Activated naive CD8-positive, alpha-beta T cell treated with anti-CD3 and anti-CD28 coated beads, Interleukin-2, amount 50 U/mL, for 24 hours (primary cell): Measurements from ENCODE around the gene HSFX3.
"Not testable (repeated sequence)": the region's sequence is repeated elsewhere in the genome, so short reads cannot be mapped to it uniquely, and the experiment has no call there.

Experiments
- ATAC-seq: fragments of 150-1000 bp; cut with Tn5 transposase; one replicate; pipeline ENCODE4 v1.10.0; 2021
- DNase-seq: peaks from one replicate; pipeline ENCODE4 v3.0.0; 2021
- H3K27ac Mint-ChIP-seq: one replicate; pipeline ENCODE4 v1.8.0; 2021; ENCODE audit warnings: mild to moderate bottlenecking, mixed read lengths
- H3K27me3 Mint-ChIP-seq: one replicate; pipeline ENCODE4 v1.8.0; 2021; ENCODE audit warnings: mixed read lengths
- H3K36me3 Mint-ChIP-seq: one replicate; pipeline ENCODE4 v1.8.0; 2021; ENCODE audit warnings: low read depth, mixed read lengths
- H3K4me1 Mint-ChIP-seq: one replicate; pipeline ENCODE4 v1.8.0; 2021; ENCODE audit warnings: mixed read lengths
- H3K4me3 Mint-ChIP-seq: one replicate; pipeline ENCODE4 v1.8.0; 2021; ENCODE audit warnings: mild to moderate bottlenecking, moderate library complexity, mixed read lengths
- H3K9me3 Mint-ChIP-seq: one replicate; pipeline ENCODE4 v1.8.0; 2021; ENCODE audit warnings: mixed read lengths

The HSFX3 gene

GRCh38 chrX:149555251-149555650, 5.5 kb upstream of the HSFX3 start:
- not testable (repeated sequence) for ATAC-seq, H3K4me3 Mint-ChIP-seq, H3K9me3 Mint-ChIP-seq, H3K27ac Mint-ChIP-seq, H3K4me1 Mint-ChIP-seq, H3K27me3 Mint-ChIP-seq, DNase-seq, H3K36me3 Mint-ChIP-seq

DNA sequence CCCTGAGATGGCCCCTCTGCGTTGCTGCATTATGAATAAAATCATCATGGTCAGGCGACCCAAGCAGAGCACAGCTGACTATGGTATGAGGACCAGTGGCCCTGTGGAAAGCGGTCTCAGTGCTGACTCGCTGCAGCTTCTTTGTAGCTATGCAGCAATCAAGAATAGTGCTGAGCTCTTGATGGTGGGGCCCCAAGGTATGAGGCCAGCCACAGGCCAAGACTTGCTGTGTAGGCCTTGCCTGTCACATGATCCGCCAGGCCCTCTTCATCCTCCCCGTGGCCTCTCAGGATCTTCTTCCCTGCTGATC, 2.2 kb upstream of the HSFX3 start:
- not testable (repeated sequence) for H3K27me3 Mint-ChIP-seq, ATAC-seq, H3K27ac Mint-ChIP-seq, H3K9me3 Mint-ChIP-seq, DNase-seq, H3K4me1 Mint-ChIP-seq, H3K4me3 Mint-ChIP-seq, H3K36me3 Mint-ChIP-seq

DNA sequence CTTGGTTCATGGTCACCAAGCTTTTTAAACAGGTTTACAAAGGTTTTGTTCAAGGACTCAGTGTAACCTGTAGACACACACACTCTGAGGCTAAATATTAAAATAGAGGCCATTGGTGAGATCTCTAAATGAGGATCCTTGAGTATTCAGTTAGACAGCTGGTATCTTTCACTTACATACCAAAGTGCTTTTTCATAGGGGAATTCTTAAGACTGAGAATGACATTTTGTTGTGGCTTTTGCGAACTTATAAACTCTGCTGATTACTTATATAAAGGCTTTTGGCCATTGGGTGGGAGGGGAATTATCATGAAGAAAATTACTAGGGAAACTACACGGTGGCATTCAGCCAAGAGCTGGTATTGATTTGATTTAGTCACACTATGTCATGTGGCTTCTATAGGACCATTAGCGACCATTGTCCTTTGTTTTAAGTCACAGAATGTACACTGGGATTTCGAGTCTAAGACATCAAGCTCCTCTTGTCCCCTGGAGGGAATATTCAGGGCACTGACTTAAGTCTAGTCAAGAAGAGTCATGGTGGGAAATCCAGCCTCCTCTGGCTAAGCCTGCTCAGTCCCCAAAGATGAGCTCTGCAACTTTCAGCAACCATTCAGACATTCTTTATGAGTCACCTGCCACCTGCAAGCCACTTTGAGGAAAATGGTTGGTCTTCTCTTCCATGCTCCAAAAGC, 1.7 kb upstream of the HSFX3 start:
- not testable (repeated sequence) for H3K27ac Mint-ChIP-seq, DNase-seq, H3K27me3 Mint-ChIP-seq, H3K4me1 Mint-ChIP-seq, H3K4me3 Mint-ChIP-seq, H3K9me3 Mint-ChIP-seq, H3K36me3 Mint-ChIP-seq
- peak; percentile 63 for ATAC-seq

DNA sequence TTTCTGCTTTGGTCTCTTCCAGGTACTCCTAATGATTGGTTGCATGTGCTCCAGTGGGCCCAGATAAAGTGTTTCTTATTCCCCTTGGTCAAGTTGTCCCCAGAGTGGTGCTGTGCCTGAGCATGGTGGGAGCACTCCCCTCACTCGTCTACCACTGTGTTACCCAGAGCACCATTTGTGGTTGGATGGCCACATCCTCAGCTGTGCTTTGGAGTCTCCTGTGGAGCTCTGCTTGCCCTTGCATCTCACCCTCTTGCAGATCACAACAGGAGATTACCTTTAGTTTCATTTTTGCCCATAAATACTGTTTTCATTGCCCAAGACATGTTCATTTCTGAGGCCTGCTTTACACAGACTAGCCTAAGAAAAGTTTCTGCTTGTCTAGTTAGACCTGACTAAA, 730 bp upstream of the HSFX3 start:
- not testable (repeated sequence) for ATAC-seq, H3K9me3 Mint-ChIP-seq, H3K36me3 Mint-ChIP-seq, DNase-seq, H3K4me1 Mint-ChIP-seq, H3K4me3 Mint-ChIP-seq, H3K27ac Mint-ChIP-seq, H3K27me3 Mint-ChIP-seq

DNA sequence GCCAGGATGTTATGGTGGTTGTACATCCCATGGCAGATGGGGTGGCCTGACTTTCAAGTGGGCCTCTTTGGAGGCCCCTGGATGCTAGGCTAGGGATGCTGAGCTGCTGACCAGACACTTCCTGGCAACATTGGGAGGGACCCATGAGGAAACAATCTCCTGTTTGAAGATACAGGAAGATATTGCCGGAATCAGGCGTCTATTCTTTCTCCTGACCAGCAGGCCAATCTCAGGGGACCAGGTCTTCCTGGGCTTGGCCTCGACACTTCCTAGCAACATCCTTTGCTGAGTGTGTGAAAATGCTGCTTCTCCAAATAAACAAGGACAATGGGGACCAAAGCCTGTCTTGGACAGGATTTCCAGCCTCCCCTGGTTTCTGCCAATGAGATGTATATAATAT, 1.9 kb downstream of the HSFX3 start:
- not testable (repeated sequence) for H3K9me3 Mint-ChIP-seq, H3K27ac Mint-ChIP-seq, ATAC-seq, H3K4me1 Mint-ChIP-seq, H3K4me3 Mint-ChIP-seq, H3K36me3 Mint-ChIP-seq, H3K27me3 Mint-ChIP-seq, DNase-seq

GRCh38 chrX:149546962-149547361, 2.8 kb downstream of the HSFX3 start:
- H3K9me3 Mint-ChIP-seq, H3K27me3 Mint-ChIP-seq, H3K27ac Mint-ChIP-seq, ATAC-seq, H3K4me3 Mint-ChIP-seq, H3K36me3 Mint-ChIP-seq, DNase-seq, H3K4me1 Mint-ChIP-seq: not testable (repeated sequence)

DNA sequence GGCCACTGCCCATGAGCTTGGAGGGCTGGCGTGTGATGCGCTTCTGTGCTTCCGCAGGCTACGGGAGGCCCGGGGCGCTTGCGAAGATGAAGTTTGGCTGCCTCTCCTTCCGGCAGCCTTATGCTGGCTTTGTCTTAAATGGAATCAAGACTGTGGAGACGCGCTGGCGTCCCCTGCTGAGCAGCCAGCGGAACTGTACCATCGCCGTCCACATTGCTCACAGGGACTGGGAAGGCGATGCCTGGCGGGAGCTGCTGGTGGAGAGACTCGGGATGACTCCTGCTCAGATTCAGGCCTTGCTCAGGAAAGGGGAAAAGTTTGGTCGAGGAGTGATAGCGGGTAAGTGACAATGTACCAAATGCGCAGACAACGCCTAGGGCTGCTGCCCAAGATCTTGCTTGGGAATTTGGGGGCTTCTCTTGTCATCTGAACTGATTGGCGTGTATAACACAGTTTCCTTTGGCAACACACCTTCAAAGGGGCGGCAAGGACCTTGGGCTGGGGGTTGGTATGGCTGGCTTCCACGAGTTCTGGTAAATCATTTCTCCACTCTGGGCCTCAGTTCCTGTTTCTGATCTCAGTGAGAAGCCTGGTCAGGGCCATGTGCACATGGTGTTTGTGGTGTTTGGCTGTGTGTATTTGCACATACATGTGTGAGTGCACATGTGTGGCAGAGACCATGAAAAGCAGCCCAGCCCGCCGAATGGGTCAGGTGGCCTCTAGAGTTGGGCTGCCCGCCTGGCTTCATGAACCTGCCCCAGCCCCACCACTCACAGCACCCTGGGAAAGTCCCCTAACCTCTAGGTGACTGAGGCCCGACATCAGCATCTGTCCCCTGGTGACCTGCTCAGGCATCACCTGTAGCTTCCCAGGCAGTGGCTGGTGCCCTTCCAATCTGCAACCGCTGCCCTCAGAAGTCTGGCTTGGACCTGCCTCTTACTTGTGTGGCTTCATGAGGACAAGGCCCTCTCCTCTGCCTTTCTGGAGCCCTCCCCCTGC, 3.9 kb downstream of the HSFX3 start:
- not testable (repeated sequence) for H3K4me1 Mint-ChIP-seq, ATAC-seq, H3K9me3 Mint-ChIP-seq, H3K27ac Mint-ChIP-seq, H3K4me3 Mint-ChIP-seq, H3K36me3 Mint-ChIP-seq, H3K27me3 Mint-ChIP-seq
- DNase-seq, result peak; percentile 12

- H3K9me3 Mint-ChIP-seq, result no peaks in the 10 kb centered on the region
- no peak for DNase-seq
- peak overlapping the region; percentile 98 for H3K27ac Mint-ChIP-seq
- no peak for ATAC-seq
- peaks cover 12% of the 10 kb centered on the region for H3K4me1 Mint-ChIP-seq
- H3K36me3 Mint-ChIP-seq, result no peaks in the 10 kb centered on the region
- peak overlapping the region; percentile 90 for H3K4me3 Mint-ChIP-seq
- no peaks in the 10 kb centered on the region for H3K27me3 Mint-ChIP-seq
Observed at GRCh38 chrX:149541521-149542047, 8.1 kb downstream of the HSFX3 start.

GRCh38 chrX:149540621-149541520, 8.9 kb downstream of the HSFX3 start, which contains the start of gene EOLA1:
TSS of gene EOLA1 (plus strand) at chrX:149541012. CDS start at chrX:149545631, 4,619 bp downstream.
- H3K9me3 Mint-ChIP-seq, result no peaks in the 10 kb centered on the region
- DNase-seq (peak; percentile 84), ATAC-seq (peak; percentile 89)
- H3K36me3 Mint-ChIP-seq, result no peaks in the 10 kb centered on the region
- peaks cover 12% of the 10 kb centered on the region for H3K4me1 Mint-ChIP-seq
- no peaks in the 10 kb centered on the region for H3K27me3 Mint-ChIP-seq
- peak within 1 kb of the TSS; percentile 98 for H3K27ac Mint-ChIP-seq
- H3K4me3 Mint-ChIP-seq, result peak within 1 kb of the TSS; percentile 90

DNA sequence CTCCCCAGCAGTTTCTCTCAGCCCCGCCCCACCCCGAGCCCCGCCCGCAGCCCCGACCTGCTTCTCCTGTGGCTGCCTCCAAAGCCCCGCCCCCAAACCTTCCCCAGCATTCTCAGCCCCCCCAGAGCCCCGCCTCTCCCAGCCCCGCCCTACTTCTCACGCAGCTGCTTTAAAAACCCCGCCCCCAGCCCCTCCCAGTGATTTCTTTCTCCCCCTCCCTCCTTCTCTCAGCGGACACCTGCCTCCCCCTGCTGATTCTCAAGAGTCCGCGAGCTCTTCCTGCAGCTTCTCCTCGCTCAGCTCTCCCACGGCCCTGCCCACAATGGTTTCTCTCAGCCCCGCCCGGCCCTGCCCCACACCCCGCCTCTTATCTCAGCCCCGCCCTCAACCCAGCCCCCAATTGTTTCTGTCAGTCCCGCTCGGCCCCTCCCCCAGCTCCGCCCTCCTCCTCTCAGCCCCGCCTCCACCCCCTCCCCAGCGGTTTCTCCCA, 9.5 kb downstream of the HSFX3 start:
- Mint-ChIP-seq H3K27ac (peak overlapping the region; percentile 98), H3K4me1 (peaks cover 12% of the 10 kb centered on the region), H3K36me3 (no peaks in the 10 kb centered on the region), H3K4me3 (peak overlapping the region; percentile 90), H3K27me3 (no peaks in the 10 kb centered on the region), H3K9me3 (no peaks in the 10 kb centered on the region)
- DNase-seq (peak; percentile 87), ATAC-seq (peak; percentile 37)

DNA sequence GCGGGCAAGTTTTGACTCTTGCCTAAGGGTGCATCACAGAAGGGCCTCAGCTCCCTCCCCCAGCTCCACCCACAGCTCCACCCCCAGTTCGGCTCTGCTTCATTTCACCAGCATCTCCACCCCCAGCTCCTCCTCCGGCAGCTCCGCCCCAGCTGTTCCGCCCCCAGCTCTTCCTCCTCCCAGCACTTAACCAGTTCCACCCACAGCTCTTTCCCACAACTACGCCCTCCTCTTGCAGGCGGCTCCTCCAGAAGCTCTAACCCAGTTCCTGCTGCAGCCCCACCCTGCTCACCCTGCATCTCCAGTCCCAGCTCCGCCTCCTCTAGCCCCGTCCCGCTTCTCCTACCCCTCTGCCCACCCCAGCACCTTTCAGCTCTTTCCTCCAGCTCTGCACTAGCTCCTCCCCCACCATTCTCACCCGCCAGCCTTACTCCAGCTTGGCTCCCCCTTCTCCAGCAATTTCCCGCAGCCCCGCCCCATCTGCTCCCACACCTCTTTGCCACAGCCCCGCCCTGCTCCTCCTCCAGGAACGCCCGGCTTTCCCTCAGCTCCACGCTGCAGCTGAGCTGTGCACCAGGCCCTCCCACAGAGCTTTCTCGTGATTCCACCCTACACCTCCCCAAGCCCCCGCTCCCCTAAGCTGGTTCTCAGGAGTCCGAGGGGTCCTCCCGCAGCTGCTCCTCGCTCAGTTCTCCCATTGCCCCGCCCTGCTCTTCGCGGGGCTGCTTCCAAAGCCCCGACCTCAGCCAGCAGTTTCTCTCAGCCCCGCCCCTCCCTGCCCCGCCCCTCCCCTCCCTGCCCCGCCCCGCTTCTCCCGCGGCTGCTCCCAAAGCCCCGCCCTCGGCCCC, 10.2 kb downstream of the HSFX3 start:
- H3K27me3 Mint-ChIP-seq, result no peaks in the 10 kb centered on the region
- peak overlapping the region; percentile 81 for H3K4me3 Mint-ChIP-seq
- peak; percentile 80 for DNase-seq
- ATAC-seq, result peak; percentile 42
- H3K27ac Mint-ChIP-seq, result peak overlapping the region; percentile 83
- H3K36me3 Mint-ChIP-seq, result no peaks in the 10 kb centered on the region
- H3K4me1 Mint-ChIP-seq, result peaks cover 12% of the 10 kb centered on the region
- no peaks in the 10 kb centered on the region for H3K9me3 Mint-ChIP-seq

- not testable (repeated sequence) for H3K27ac Mint-ChIP-seq, H3K27me3 Mint-ChIP-seq, H3K4me3 Mint-ChIP-seq, DNase-seq, H3K9me3 Mint-ChIP-seq, H3K36me3 Mint-ChIP-seq, ATAC-seq
- H3K4me1 Mint-ChIP-seq, result peaks cover 15% of the 10 kb centered on the region
Observed at GRCh38 chrX:149537474-149537873, 12.2 kb downstream of the HSFX3 start.

GRCh38 chrX:149534926-149535602, 14.7 kb downstream of the HSFX3 start:
- not testable (repeated sequence) for ATAC-seq, DNase-seq, H3K36me3 Mint-ChIP-seq, H3K27me3 Mint-ChIP-seq, H3K9me3 Mint-ChIP-seq, H3K4me3 Mint-ChIP-seq, H3K27ac Mint-ChIP-seq
- H3K4me1 Mint-ChIP-seq, result peaks cover 29% of the 10 kb centered on the region
